HUES6 (cell line): ENCODE results near the gene TARP.
"Not testable (repeated sequence)": the region's sequence is repeated elsewhere in the genome, so short reads cannot be mapped to it uniquely, and the experiment has no call there.

ENCODE experiments used
- H3K27ac ChIP-seq: 2 replicates; pipeline ENCODE4 v1.7.0; 2013; ENCODE audit warnings: low read depth, mild to moderate bottlenecking, low read length, inconsistent platforms
- H3K27me3 ChIP-seq: 2 replicates; pipeline ENCODE4 v1.6.1; 2013; ENCODE audit warnings: low read length; ENCODE audit not compliant: control insufficient read depth, insufficient read depth
- H3K36me3 ChIP-seq: 2 replicates; pipeline ENCODE4 v1.6.1; 2013; ENCODE audit warnings: low read length; ENCODE audit not compliant: control insufficient read depth, insufficient read depth
- H3K4me1 ChIP-seq: 2 replicates; pipeline ENCODE4 v1.6.1; 2013; ENCODE audit warnings: low read length; ENCODE audit not compliant: control insufficient read depth, insufficient read depth
- H3K4me3 ChIP-seq: 2 replicates; pipeline ENCODE4 v1.5.1; 2013; ENCODE audit warnings: low read depth, low read length
- H3K9ac ChIP-seq: one replicate; pipeline ENCODE4 v1.6.1; 2013; ENCODE audit warnings: mild to moderate bottlenecking, low read length
- H3K9me3 ChIP-seq: 2 replicates; pipeline ENCODE4 v1.6.1; 2013; ENCODE audit warnings: low read depth, low read length; ENCODE audit not compliant: control insufficient read depth, insufficient read depth

TARP gene

GRCh38 chr7:38280707-38281106, 7.3 kb upstream of the TARP start:
- no peaks in the 10 kb centered on the region for H3K9me3 ChIP-seq
- no peaks in the 10 kb centered on the region for H3K4me1 ChIP-seq
- no peaks in the 10 kb centered on the region for H3K36me3 ChIP-seq
- no peak overlapping the region for H3K27ac ChIP-seq
- H3K9ac ChIP-seq, result no peak overlapping the region
- no peak overlapping the region for H3K4me3 ChIP-seq
- no peaks in the 10 kb centered on the region for H3K27me3 ChIP-seq

GRCh38 chr7:38280000-38280399, 6.6 kb upstream of the TARP start:
- H3K36me3 ChIP-seq, result no peaks in the 10 kb centered on the region
- no peaks in the 10 kb centered on the region for H3K9me3 ChIP-seq
- no peaks in the 10 kb centered on the region for H3K27me3 ChIP-seq
- H3K27ac ChIP-seq, result no peak overlapping the region
- H3K4me3 ChIP-seq, result no peak overlapping the region
- no peak overlapping the region for H3K9ac ChIP-seq
- H3K4me1 ChIP-seq, result no peaks in the 10 kb centered on the region

GRCh38 chr7:38276096-38276877, 2.9 kb upstream of the TARP start:
- H3K9me3 ChIP-seq, result no peaks in the 10 kb centered on the region
- no peak overlapping the region for H3K27ac ChIP-seq
- H3K4me3 ChIP-seq, result no peak overlapping the region
- H3K9ac ChIP-seq, result no peak overlapping the region
- H3K4me1 ChIP-seq, result 0 out of 2 replicates have a peak, but pooled peaks cover 2% of the 10 kb centered on the region
- no peaks in the 10 kb centered on the region for H3K27me3 ChIP-seq
- no peaks in the 10 kb centered on the region for H3K36me3 ChIP-seq

GRCh38 chr7:38274927-38275620, 1.6 kb upstream of the TARP start:
- H3K9ac ChIP-seq, result no peak overlapping the region
- H3K36me3 ChIP-seq, result no peaks in the 10 kb centered on the region
- no peaks in the 10 kb centered on the region for H3K9me3 ChIP-seq
- H3K27me3 ChIP-seq, result no peaks in the 10 kb centered on the region
- 0 out of 2 replicates have a peak, but pooled peaks cover 2% of the 10 kb centered on the region for H3K4me1 ChIP-seq
- H3K27ac ChIP-seq, result no peak overlapping the region
- no peak overlapping the region for H3K4me3 ChIP-seq

GRCh38 chr7:38274486-38274885, 1.1 kb upstream of the TARP start:
- no peaks in the 10 kb centered on the region for H3K9me3 ChIP-seq
- no peak overlapping the region for H3K27ac ChIP-seq
- H3K4me1 ChIP-seq, result 0 out of 2 replicates have a peak, but pooled peaks cover 2% of the 10 kb centered on the region
- H3K27me3 ChIP-seq, result no peaks in the 10 kb centered on the region
- H3K9ac ChIP-seq, result no peak overlapping the region
- no peak overlapping the region for H3K4me3 ChIP-seq
- no peaks in the 10 kb centered on the region for H3K36me3 ChIP-seq

- not testable (repeated sequence) for H3K4me3 ChIP-seq
Measured at GRCh38 chr7:38270405-38270804, 3.0 kb downstream of the TARP start.

GRCh38 chr7:38269704-38270346, 3.6 kb downstream of the TARP start:
- H3K27me3 ChIP-seq, H3K4me3 ChIP-seq, H3K9me3 ChIP-seq, H3K9ac ChIP-seq, H3K27ac ChIP-seq, H3K36me3 ChIP-seq, H3K4me1 ChIP-seq: not testable (repeated sequence)

More at GRCh38 chr7:38270405-38270804, 3.0 kb downstream of the TARP start:
- not testable (repeated sequence) for H3K4me1 ChIP-seq, H3K9me3 ChIP-seq, H3K27me3 ChIP-seq, H3K27ac ChIP-seq, H3K9ac ChIP-seq, H3K36me3 ChIP-seq

- H3K4me1 ChIP-seq, H3K36me3 ChIP-seq, H3K9ac ChIP-seq, H3K4me3 ChIP-seq, H3K9me3 ChIP-seq, H3K27ac ChIP-seq, H3K27me3 ChIP-seq: not testable (repeated sequence)
Measured at GRCh38 chr7:38265958-38266357, 7.5 kb downstream of the TARP start.

GRCh38 chr7:38264602-38265001, 8.8 kb downstream of the TARP start:
- not testable (repeated sequence) for H3K9me3 ChIP-seq, H3K9ac ChIP-seq, H3K4me1 ChIP-seq, H3K36me3 ChIP-seq, H3K4me3 ChIP-seq, H3K27ac ChIP-seq, H3K27me3 ChIP-seq

GRCh38 chr7:38263274-38263673, 10.2 kb downstream of the TARP start:
- not testable (repeated sequence) for H3K9me3 ChIP-seq, H3K36me3 ChIP-seq, H3K9ac ChIP-seq, H3K27me3 ChIP-seq, H3K27ac ChIP-seq, H3K4me1 ChIP-seq, H3K4me3 ChIP-seq

GRCh38 chr7:38262545-38262944, 10.9 kb downstream of the TARP start:
- no peaks in the 10 kb centered on the region for H3K36me3 ChIP-seq
- no peak overlapping the region for H3K9ac ChIP-seq
- H3K4me1 ChIP-seq, result no peaks in the 10 kb centered on the region

More at GRCh38 chr7:38262545-38262944, 10.9 kb downstream of the TARP start:
- Histone ChIP-seq H3K4me3 (no peak overlapping the region), H3K9me3 (no peaks in the 10 kb centered on the region), H3K27me3 (no peaks in the 10 kb centered on the region), H3K27ac (no peak overlapping the region; the same call in 1 of the 2 replicates)
